NCI-H2107 (cell line): Measurements from ENCODE around the gene FGF2.
"Not testable (repeated sequence)": the region's sequence is repeated elsewhere in the genome, so short reads cannot be mapped to it uniquely, and the experiment has no call there.

Experiments
- DNase-seq: peaks from one replicate; lab custom pipeline; 2025; lab: John Stamatoyannopoulos, UW

The FGF2 gene

GRCh38 chr4:122814426-122814825 lies 12.2 kb upstream of the FGF2 start:
- no peak for DNase-seq

GRCh38 chr4:122815248-122815647 lies 11.4 kb upstream of the FGF2 start:
- DNase-seq: no peak

- DNase-seq: no peak
Measured at GRCh38 chr4:122816476-122816875, 10.2 kb upstream of the FGF2 start.

GRCh38 chr4:122819708-122820449 lies 6.8 kb upstream of the FGF2 start:
- no peak for DNase-seq

GRCh38 chr4:122821092-122821491 lies 5.5 kb upstream of the FGF2 start:
- no peak for DNase-seq

- DNase-seq: no peak
Measured at GRCh38 chr4:122822466-122822865, 4.2 kb upstream of the FGF2 start.

- DNase-seq: no peak
Measured at GRCh38 chr4:122823476-122823875, 3.2 kb upstream of the FGF2 start.

- no peak for DNase-seq
Measured at GRCh38 chr4:122824616-122825015, 2.0 kb upstream of the FGF2 start.

- DNase-seq: no peak
Measured at GRCh38 chr4:122826079-122826527, 528 bp upstream of the FGF2 start.

- no peak for DNase-seq
Measured at GRCh38 chr4:122827258-122827878, 737 bp downstream of the FGF2 start.

GRCh38 chr4:122827879-122828601 lies 1.4 kb downstream of the FGF2 start:
- DNase-seq: no peak

- DNase-seq: no peak
Measured at GRCh38 chr4:122830426-122831095, 3.9 kb downstream of the FGF2 start.

- DNase-seq: no peak
Measured at GRCh38 chr4:122831515-122832196, 5.0 kb downstream of the FGF2 start.

- no peak for DNase-seq
Measured at GRCh38 chr4:122832732-122833131, 6.1 kb downstream of the FGF2 start.

GRCh38 chr4:122833999-122834398 lies 7.4 kb downstream of the FGF2 start:
- DNase-seq: no peak

- DNase-seq: no peak
Measured at GRCh38 chr4:122836941-122837340, 10.3 kb downstream of the FGF2 start.

- no peak for DNase-seq
Measured at GRCh38 chr4:122838034-122838433, 11.4 kb downstream of the FGF2 start.

- DNase-seq: no peak
Measured at GRCh38 chr4:122842392-122842791, 15.8 kb downstream of the FGF2 start.

- no peak for DNase-seq
Measured at GRCh38 chr4:122842984-122843531, 16.4 kb downstream of the FGF2 start.

- not testable (repeated sequence) for DNase-seq
Measured at GRCh38 chr4:122844391-122844790, 17.8 kb downstream of the FGF2 start.

GRCh38 chr4:122845066-122845465 lies 18.4 kb downstream of the FGF2 start:
- no peak for DNase-seq

GRCh38 chr4:122845760-122846159 lies 19.1 kb downstream of the FGF2 start:
- DNase-seq: no peak
